ENCODE data around the gene NPR2.

DNA sequence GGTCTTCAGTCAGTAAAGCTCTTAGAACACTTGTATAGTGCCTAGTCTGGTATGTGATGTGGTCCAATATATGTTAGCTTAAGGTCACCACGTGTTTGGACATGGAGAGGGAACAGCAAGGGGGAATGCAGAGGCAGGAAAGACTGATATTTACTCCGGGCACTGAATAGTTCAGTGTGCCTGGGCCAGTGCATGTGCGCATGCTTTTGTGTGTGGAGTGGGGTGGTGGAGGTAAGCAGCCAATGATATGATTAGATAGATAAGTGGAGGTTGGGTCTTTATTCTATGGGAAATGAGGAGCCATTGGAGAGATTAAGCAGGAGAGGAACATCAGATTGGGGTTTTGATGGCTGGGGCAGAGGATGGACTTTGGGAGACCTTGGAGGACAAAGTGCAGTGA, 64.8 kb downstream of the NPR2 start:
- TF ChIP-seq CTCF (conservative IDR thresholded peaks at IDR 0.05; ENCODE audit: low read length) (no peak), EZH2phosphoT487 (IDR thresholded peaks at IDR 0.05; ENCODE audit: borderline replicate concordance, low read depth, low read length) (no peak)
